Bone marrow (tissue), 2 donors: ENCODE measurements around the gene MRPL46.
A peak's percentile ranks its signal among the peaks of the same experiment; 100 is the strongest.
"Not testable (repeated sequence)": the region's sequence is repeated elsewhere in the genome, so short reads cannot be mapped to it uniquely, and the experiment has no call there.

Source experiments
- DNase-seq, 2 donors: peaks; one replicate each; lab custom pipeline; 2025; lab: John Stamatoyannopoulos, UW

Gene MRPL46

GRCh38 chr15:88477904-88478303 is 10.7 kb upstream of the MRPL46 start:
- no peak for DNase-seq

GRCh38 chr15:88477126-88477525 is 9.9 kb upstream of the MRPL46 start:
- no peak for DNase-seq

- peak in 1 of 2 donors; percentile 10 for DNase-seq
Measured at GRCh38 chr15:88476635-88477060, 9.5 kb upstream of the MRPL46 start.

GRCh38 chr15:88473661-88474293 is 6.6 kb upstream of the MRPL46 start:
- DNase-seq: not testable (repeated sequence)

- no peak for DNase-seq
Measured at GRCh38 chr15:88472225-88472624, 5.0 kb upstream of the MRPL46 start.

- DNase-seq: no peak
Measured at GRCh38 chr15:88470625-88471372, 3.6 kb upstream of the MRPL46 start.

GRCh38 chr15:88469321-88469720 is 2.1 kb upstream of the MRPL46 start:
- no peak for DNase-seq

GRCh38 chr15:88468721-88469120 is 1.5 kb upstream of the MRPL46 start:
- not testable (repeated sequence) for DNase-seq

- no peak for DNase-seq
Measured at GRCh38 chr15:88467935-88468528, 844 bp upstream of the MRPL46 start.

- no peak for DNase-seq
Measured at GRCh38 chr15:88465633-88466224, 1.5 kb downstream of the MRPL46 start.

- DNase-seq: no peak
Measured at GRCh38 chr15:88463870-88464532, 3.2 kb downstream of the MRPL46 start.

- DNase-seq: no peak
Measured at GRCh38 chr15:88456733-88457132, 10.5 kb downstream of the MRPL46 start.

GRCh38 chr15:88454867-88455810 is 12.0 kb downstream of the MRPL46 start:
- DNase-seq: peak in 1 of 2 donors; percentile 51

GRCh38 chr15:88454236-88454635 is 13.0 kb downstream of the MRPL46 start:
- no peak for DNase-seq

- no peak for DNase-seq
Measured at GRCh38 chr15:88453651-88454050, 13.5 kb downstream of the MRPL46 start.

- DNase-seq: peak; percentile 17 to 67
Measured at GRCh38 chr15:88450125-88450798, 16.9 kb downstream of the MRPL46 start.

- no peak for DNase-seq
Measured at GRCh38 chr15:88449581-88449980, 17.6 kb downstream of the MRPL46 start.

GRCh38 chr15:88448991-88449461 is 18.2 kb downstream of the MRPL46 start:
- no peak for DNase-seq

- DNase-seq: no peak
Measured at GRCh38 chr15:88447741-88448140, 19.4 kb downstream of the MRPL46 start.

- DNase-seq: no peak
Measured at GRCh38 chr15:88447206-88447605, 20.0 kb downstream of the MRPL46 start.
